Left hindlimb (tissue), 1 donor: ENCODE data around the gene FNDC11.
"Not testable (repeated sequence)": the region's sequence is repeated elsewhere in the genome, so short reads cannot be mapped to it uniquely, and the experiment has no call there.

Source experiments
- DNase-seq: peaks from one replicate; pipeline ENCODE4 v3.0.0-alpha.2; 2018

Gene FNDC11

GRCh38 chr20:63567386-63568169, 13.6 kb downstream of the FNDC11 start:
- no peak for DNase-seq

GRCh38 chr20:63568170-63568981, 14.4 kb downstream of the FNDC11 start:
- no peak for DNase-seq

GRCh38 chr20:63568986-63569949, 15.3 kb downstream of the FNDC11 start:
- DNase-seq: no peak

GRCh38 chr20:63570281-63571086, 16.5 kb downstream of the FNDC11 start:
- no peak for DNase-seq

- DNase-seq: not testable (repeated sequence)
Measured at GRCh38 chr20:63571087-63571478, 17.1 kb downstream of the FNDC11 start.

GRCh38 chr20:63572071-63572787, 18.3 kb downstream of the FNDC11 start:
- no peak for DNase-seq

GRCh38 chr20:63572788-63573646, 19.1 kb downstream of the FNDC11 start:
- DNase-seq: no peak

GRCh38 chr20:63573647-63574131, 19.7 kb downstream of the FNDC11 start:
- no peak for DNase-seq

GRCh38 chr20:63574156-63574828, 20.3 kb downstream of the FNDC11 start, which contains the start of gene HELZ2:
TSS of gene HELZ2 (minus strand) at chr20:63574239. CDS start at chr20:63572385, 1,854 bp downstream.
- peak; percentile 88 for DNase-seq

- no peak for DNase-seq
Measured at GRCh38 chr20:63574829-63575743, 21.1 kb downstream of the FNDC11 start.

- DNase-seq: no peak
Measured at GRCh38 chr20:63576311-63576710, 22.4 kb downstream of the FNDC11 start.

- DNase-seq: no peak
Measured at GRCh38 chr20:63577317-63577894, 23.4 kb downstream of the FNDC11 start.

- no peak for DNase-seq
Measured at GRCh38 chr20:63578224-63579016, 24.5 kb downstream of the FNDC11 start.

GRCh38 chr20:63579017-63579694, 25.2 kb downstream of the FNDC11 start:
- DNase-seq: no peak

- DNase-seq: no peak
Measured at GRCh38 chr20:63580796-63581461, 27.0 kb downstream of the FNDC11 start.
